Ureter (tissue), 1 donor: ENCODE results near the gene LNPK. TPM values are rescaled to one million over a fixed set of nuclear protein-coding genes. Genes with fewer than 3 reads are reported as not detected.
"Not testable (repeated sequence)": the region's sequence is repeated elsewhere in the genome, so short reads cannot be mapped to it uniquely, and the experiment has no call there.

ENCODE experiments used
- DNase-seq: peaks from one replicate; pipeline ENCODE4 v3.0.0-alpha.2; 2020; ENCODE audit warnings: low spot score
- total RNA-seq: library from RNA; stranded (reverse); gene quantifications from one replicate; pipeline ENCODE4 v1.2.4, GENCODE V29; 2023
- donor health status: DM: yes; HTN: yes; CAD: no.

Gene LNPK
- total RNA-seq, 1 donor from 2014 or later, result 32.5 TPM

DNA sequence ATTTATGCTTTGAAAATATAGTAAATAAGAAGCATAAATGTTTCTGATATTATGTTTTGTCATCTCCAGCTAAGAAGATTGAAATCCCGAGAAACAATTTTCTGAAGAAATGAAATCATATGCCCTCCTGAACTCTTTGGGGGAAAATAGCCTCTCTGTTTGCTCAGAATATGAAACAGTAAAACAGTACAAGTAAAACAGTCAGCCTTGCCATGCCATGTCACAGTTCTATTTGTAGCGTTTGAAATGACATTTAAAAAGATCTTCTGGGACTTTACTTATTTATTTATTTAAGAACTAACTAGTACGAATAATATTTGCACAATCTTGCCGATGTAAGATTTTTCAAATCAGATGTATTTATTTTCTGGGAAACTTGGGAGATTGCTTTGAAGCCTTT is 98.0 kb downstream of the LNPK start:
- DNase-seq, result no peak

DNA sequence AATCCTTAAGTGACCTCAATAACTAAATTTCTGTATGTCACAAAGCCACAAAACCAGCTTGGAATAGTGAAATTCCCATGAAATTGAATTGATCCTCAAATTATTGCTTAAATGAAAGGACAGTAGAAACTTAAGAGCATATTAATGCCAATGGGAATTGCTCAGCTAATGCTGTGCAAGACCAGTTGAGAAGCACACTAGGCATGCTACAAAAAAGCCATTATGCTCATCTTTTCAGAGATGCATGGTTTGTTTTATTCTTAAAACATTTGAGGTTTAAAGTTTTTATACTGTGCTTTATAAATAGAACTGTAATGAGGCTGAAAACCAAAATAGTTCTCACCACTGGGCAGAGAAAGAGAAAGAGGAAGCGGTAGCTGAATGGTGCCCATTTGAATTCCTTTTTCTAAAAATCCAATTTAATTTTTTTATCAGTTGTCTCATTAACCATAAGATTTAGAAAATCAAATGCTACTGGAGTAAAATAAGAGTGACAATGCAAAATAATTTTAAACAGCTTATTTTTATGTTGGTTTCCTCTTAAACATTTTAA is 98.6 kb downstream of the LNPK start:
- no peak for DNase-seq

GRCh38 chr2:175895957-175896356 is 106.1 kb downstream of the LNPK start:
- DNase-seq, result not testable (repeated sequence)

- no peak for DNase-seq
Observed at GRCh38 chr2:175892046-175892445, 110.0 kb downstream of the LNPK start.

GRCh38 chr2:175890636-175891242 is 111.3 kb downstream of the LNPK start:
- DNase-seq, result no peak

- DNase-seq, result no peak
Observed at GRCh38 chr2:175889701-175890302, 112.3 kb downstream of the LNPK start.

DNA sequence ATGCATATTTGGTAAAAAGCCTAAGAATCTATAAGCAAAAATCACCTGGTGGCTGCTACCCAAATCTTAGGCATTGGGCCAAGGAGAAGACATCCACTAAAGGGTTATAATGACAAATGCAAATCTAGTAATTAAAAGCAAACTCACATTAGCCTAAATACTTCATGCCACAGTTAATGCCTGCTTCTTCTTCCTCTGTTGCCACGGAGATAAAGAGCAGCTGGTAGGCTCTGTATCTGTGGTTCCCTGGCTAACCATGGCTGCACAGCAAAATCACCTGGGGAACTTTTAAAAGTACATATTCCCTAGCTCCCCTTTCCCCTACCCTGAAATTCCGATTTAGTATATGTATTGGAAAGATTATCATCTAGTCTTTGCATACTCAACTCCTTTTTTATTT is 114.3 kb downstream of the LNPK start:
- no peak for DNase-seq

DNA sequence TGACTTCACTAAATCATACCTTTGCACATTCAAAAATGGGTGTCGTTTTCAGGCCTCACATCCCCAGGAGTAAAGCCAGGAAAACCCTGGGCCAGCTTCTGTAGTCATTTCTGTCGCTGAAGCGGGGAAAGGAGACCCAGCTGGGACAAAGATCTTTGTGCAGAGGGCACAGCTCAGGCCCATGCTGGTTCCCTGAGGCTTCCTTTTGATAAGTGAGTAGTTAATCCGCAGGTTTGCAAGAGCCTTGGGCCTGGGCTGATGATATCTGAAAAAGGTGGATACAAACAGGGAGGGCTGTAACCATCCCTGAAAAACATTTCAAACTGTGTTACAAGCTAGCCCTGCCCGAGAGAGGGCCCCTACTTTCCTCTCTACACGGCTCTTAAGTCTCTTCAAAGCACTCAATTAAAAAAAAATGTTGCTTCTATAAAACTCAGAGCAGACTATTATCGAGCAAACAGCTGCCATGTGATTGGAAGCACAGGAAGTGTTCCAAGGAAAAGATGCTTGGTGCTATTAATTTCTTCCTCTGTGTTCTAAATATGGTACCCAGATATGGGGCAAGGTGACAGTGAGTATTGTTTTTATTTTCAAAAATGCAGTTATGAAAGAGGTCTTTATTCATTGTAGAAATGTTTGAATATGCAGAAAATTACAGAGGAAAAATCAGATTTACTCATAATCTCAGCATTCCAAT is 117.2 kb downstream of the LNPK start:
- no peak for DNase-seq

DNA sequence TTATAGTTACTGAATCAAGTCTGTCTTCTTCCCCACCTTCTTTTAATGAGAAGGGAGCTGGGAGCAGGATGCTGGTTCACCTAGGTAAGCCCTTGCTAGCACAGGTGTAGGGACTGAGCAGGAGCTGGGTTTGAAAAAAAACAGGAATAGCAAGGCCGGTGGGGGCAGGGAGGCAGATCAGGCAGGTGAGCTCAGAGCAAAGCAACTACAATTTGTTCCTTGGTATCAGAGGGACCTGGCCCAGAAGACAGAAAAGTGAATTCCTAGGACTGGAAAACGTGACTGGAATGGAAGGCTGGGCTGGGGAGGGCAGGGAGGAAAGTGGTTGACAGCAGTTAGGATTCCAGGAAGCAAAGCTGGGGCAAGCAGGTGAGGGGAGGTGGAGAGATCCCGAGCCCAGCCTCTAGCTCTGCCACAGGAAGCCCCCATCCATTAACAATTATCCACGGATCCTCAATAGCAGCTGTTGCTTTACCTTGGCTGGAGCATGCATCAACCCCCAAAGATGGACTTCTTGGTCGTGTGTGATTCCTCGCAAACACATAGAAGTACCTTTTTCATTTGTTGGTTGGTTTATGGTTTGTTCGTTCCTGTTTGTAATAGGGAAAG is 118.4 kb downstream of the LNPK start:
- DNase-seq, result no peak

DNA sequence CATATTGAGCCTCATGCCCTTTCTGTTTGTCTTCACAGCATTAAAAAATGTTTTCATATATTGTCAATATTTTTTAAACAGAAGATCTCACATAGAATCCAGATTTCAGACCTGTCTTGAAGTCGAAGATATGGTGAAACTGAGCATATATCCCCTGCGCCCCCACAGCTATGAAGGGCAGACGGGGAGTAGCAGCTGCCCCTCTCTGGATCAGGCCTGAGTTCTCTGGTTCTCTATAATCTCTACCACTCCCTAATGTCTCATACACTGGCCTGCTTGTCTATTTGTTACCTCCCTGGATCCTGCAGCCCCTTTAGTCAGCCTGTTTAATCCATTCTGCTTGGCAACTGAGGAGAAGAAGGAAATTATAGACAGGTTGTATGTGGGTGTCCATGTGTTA is 122.4 kb downstream of the LNPK start:
- DNase-seq, result no peak

DNA sequence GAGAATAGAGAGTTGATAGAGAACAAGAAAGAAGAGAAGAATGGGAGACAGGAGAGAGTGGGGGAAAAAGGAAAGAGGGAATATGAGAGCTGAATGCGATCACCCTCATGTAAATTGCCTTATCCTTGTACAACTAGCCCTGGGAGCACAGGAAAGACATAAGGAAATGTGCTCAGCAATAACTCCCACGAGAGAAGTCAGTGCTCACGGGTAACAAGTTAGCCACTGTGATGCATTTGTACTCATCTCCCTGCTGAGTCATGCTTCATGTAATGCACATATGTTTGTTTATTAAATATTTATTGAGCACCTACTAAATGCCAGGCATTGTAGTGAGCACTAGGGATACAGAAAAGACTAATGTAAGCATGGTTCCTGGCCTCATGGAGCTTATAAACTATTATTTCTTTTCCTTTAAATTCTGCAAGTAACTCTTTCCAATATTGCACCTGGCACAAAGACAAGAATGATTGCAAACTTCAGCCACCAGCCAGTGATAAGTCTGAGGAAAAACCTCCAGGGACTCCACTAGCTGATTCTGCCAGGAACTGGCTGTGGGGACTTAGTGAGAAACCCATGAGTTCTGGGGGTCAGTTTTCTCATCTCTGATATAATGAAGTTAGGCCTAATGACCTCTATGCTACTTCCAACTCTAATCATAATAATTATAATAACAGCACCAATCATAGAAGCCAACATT is 124.1 kb downstream of the LNPK start:
- no peak for DNase-seq

GRCh38 chr2:175874291-175874690 is 127.8 kb downstream of the LNPK start:
- DNase-seq, result no peak

Other genes starting within 250 kb of the LNPK start
- not detected for gene EVX2, start 81.7 kb upstream of the LNPK start, total RNA-seq
- not detected for gene HOXD13, start 90.5 kb upstream of the LNPK start, total RNA-seq
- gene HOXD12, start 97.5 kb upstream of the LNPK start, total RNA-seq, result not detected
- gene HOXD11, start 105.0 kb upstream of the LNPK start, total RNA-seq, result 1.2 TPM
- 4.4 TPM for gene HOXD10, start 114.5 kb upstream of the LNPK start, total RNA-seq
- gene HOXD9, start 120.5 kb upstream of the LNPK start, total RNA-seq, result 19.8 TPM
- gene HOXD8, start 127.4 kb upstream of the LNPK start, total RNA-seq, result 41.7 TPM
- gene HOXD4, start 149.3 kb upstream of the LNPK start, total RNA-seq, result 22.4 TPM
- gene HOXD3, start 155.0 kb upstream of the LNPK start, total RNA-seq, result 28.2 TPM
- 11.1 TPM for gene HOXD1, start 186.4 kb upstream of the LNPK start, total RNA-seq